AG20443 (cell line): ENCODE results near the gene LRRC47.

Source experiments
- DNase-seq: peaks from one replicate; pipeline ENCODE4 v3.0.0; 2012; ENCODE audit warnings: low spot score, mixed read lengths

LRRC47 gene

DNA sequence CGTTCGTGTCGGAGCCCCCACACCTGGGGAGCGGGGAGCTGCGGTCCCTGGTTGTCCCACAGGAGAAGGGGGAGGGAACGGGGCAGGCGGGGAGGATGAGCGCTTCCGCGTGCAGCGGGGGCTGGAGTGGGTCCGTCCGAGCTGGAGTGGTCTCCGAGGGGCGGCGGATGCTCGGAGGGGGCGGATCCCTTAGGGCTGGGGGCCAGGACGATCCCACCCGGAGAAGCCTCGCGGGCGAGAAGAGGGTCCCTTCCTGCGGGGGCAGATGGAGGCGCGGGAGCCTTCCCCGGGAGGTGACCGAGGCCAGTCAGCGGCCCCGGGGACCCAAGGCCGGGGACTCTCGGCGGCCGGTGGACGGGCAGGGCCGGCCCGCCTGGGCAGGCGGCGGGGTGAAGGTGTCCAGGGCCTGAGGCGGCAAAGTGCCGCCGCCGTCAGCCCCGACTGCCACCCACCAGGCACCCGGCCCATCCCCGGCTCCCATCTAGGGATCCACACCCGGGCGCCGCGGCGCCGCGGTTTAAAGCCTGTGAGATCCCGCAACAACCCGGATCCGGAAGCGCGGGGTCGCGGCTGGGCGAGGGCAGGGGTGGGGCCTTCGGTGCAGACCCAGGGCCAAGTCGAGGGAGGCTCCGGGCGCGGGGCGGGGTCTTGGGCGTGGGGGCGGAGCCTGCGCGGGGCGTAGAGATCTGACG, 49.3 kb downstream of the LRRC47 start:
- peak; percentile 97 for DNase-seq

DNA sequence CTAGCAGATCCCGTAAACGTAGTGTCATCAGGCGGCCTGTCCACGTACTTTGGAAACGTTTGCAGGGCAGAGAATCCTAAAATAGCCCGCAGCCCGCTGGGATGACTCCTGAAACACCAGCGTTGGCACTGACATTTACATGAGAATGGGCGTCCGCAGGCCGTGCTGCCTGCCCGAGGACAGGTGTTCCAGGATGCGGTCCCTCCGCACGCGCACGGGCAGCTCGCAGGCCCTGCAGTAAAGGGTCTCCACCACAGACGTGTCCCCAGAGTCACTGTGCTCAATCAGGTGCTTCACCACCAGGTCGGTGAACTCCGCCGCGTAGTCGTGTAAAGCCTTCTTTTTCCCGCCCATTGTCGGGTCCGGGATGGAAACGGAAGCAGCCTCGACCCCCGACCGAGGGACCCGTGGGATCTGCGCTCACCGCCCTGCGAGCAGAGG, 49.9 kb downstream of the LRRC47 start:
- no peak for DNase-seq

DNA sequence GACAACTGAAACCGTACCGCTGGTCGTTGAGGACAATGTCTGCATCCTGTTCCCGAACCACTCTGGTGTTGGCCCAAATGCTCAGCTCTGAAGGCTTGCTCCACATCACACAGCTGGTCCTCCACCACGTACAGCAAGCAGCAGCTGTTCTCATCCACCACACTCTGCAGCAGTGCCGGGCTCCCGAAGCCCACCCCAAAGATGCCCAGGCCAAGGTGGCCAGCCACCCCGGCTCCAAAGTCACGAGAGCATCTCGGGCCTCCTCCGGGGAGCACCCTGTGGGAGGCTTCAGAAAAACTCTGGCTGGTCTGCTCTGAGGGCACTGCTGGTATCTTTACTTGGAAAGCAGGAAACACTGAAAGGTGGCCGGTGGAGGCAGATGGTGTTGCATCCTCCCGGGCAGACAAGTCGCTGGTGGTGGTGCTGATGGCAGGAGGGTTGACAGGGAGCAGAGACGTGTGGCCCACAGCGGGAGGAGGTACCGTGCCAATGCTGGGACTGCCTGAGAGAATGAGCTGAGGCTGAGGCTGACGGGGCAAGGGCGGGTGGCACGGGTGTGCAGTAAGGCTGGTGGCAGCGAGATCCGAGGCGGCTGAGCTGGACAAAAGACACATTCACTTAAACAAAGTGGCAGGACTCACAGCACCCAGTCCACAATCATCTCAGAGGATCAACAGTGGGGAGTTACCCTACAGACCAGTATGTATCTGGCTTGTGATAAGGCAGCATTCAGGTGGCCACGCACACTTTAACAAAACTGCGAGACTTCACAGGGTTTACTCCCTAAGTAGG, 50.5 kb downstream of the LRRC47 start:
- no peak for DNase-seq

DNA sequence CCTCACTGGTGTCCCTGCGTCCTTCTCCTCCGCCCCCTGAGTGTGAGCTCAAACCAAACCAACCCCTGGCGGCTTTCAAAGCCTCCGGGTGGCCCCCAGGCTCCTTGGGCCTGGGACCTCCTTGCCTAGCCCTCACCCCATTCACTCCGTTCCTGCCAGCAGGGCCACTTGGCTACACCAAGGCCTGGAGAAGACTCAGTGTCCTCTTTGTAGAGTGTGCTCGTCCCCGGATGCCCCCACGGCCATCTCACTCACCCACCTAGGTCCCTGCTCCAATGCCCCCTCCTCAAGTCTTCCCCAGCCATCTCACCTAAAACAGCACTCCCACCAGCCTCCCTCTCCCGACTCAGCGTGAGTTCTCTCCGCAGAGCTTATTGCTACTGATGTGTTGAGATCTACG, 51.2 kb downstream of the LRRC47 start:
- no peak for DNase-seq

DNA sequence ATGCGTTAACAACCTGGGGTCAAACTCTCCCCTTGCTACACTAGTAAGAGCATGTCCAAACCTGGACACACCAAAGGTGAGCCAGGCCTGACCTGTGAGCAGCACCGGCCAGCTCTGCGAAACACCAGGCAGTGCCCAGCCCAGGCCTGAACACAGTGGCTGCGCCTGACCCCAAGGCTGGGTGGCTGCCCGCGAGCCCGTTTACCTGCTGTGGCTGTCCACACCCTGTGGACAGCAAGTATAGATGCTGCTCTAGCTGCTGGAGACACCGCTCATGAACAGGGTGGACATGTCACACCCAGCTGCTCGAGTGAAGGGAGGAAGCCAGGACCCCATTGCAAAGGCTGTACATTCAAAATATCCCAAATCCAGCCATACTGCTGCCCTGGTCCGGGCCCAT, 51.7 kb downstream of the LRRC47 start:
- no peak for DNase-seq

DNA sequence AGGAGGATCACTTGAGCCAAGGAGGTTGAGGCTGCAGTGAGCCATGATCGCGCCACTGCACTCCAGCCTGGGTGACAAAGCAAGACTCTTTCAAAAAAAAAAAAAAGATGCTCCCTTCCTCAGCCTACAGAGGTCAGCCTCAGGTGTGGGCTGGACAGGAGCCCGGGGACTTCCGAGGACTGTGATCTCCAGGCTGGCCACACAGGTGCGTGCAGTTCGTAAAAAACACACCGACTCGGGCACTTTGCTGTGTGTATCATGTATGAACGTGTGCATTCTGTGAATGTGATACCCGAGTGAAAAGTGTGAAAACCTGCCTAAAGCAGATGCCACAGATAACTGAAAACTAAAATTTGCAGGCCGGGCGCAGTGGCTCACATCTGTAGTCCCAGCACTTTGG, 52.5 kb downstream of the LRRC47 start:
- DNase-seq, result no peak

DNA sequence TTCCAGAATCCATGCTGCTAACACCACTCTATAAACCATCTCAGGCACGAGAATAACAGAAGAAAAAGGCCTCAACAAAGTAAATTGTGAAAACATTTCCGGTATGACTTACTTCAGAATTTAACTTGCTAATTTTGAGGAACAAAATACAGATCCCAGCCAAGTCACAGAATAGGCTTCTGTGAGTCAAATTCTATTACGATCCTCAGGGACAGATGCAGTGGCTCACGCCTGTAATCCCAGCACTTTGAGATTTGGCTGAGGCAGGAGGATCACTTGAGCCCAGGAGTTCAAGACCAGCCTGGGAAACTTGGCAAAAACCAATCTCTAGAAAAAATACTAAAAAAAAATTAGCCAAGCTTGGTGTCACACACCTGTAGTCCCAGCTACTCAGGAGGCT, 52.9 kb downstream of the LRRC47 start:
- no peak for DNase-seq

DNA sequence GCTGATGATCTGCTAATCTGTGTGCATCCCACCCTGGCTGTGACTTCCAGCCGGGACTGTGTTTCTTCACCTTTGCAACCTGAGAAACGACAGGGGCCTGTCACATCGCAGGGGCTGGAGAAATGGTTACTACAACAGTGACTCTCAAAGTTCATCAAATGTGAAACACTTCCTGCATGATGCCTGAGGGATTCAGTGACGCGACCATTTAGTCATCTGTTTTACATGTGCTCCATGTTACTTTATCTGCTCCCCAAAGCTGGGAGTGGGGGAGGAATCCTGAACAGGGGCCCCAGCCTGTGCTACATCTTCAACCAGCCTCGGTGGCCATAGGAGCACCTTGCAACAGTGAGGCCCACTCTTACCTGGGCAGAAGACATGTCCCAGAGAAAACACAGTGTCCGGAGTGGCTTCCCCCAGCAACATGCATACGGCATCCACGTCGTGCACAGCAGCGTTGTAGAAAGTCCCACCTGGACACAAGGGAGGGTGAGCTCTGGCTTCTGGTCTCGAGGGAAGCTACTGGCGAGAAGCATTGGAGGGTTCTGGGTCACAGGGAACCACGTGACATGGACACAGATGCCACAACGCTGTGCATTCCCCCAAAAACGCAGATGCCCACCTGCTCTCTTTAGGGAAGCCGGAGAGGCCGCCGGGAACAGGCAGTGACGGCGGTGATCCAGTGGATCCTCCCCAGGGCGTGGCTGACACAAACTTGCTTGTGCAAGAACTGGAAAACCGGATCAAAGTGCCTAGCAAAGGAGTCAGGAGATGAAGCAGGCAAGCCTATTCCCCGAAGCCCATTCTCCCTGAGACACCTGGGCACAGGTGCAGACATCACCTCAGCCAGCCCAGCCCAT, 53.6 kb downstream of the LRRC47 start:
- no peak for DNase-seq

DNA sequence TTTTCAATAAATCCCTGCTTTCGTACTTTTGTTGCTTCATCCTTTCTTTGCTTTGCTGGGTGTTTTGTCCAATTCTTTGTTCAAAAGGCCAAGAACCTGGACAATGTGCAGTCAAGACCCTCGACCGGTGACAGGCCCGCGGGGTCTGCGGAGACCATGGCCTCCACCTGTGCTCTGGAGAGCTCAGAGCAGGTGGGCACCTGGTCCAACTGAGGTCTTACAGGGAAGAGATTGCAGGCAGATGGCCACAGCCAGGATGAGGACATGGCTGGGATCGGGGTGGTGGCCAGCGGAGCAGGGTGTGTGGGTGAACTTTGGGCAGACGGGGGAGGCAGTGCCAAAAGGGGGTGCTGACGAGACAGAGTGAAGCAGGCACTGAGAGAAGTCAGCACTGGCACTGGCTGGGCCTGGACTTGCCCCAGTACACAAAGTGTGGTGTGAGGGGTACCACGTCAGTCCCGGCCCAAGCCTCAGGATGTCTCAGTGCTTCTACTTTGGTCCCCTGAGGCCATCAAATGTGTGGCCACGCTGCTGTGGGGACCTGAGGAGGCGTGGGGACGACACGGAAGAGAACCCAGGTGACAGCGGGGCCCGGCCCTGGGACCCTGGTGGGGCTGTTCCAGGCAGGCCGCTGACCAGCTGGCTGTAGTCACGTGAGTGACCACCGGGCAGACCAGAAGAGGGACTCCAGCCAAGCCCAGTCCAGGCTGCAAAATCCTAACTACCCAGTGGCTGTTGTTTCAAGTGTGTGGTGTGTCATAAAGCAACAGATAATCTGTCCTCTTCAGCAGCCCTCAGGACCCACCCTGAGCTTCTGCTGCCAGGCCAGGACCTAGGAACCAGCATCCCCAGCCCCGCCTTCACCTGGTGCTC, 54.5 kb downstream of the LRRC47 start:
- DNase-seq, result no peak

DNA sequence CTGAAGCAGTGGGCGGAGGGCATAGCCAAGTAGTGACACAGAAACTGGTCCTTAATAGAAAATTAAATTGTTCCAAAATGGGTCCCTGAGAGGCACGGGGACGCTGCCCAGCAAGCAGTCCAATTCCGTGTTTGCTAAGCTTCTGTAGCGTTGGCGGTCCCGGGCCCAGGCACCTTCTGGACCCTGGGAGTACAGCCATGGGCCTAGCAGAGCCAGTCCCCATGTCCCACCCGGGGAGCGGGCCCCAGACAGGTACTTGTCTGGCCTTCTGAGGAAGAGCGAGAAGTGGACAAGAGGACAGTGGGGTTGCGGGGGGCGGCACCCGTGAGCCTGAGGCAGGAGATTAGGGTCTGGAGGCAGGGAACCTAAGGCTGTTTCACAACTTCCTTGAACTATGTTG, 55.5 kb downstream of the LRRC47 start:
- DNase-seq, result no peak

DNA sequence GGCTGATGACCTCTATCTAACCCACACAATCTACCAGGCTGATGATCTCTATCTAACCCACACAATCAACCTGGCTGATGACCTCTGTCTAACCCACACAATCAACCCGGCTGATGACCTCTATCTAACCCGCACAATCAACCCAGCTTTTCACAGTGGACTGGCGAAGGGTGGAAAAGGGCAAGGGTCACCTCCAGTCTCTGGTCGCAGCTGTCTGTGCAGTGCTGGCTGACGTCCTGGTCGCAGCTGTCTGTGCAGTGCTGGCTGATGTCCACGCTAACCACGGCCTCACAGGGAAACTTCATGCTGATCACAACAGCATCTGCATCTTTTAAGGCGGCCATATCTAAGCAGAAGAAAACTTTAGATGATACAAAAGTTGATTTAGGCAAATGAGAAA, 56.3 kb downstream of the LRRC47 start:
- no peak for DNase-seq

DNA sequence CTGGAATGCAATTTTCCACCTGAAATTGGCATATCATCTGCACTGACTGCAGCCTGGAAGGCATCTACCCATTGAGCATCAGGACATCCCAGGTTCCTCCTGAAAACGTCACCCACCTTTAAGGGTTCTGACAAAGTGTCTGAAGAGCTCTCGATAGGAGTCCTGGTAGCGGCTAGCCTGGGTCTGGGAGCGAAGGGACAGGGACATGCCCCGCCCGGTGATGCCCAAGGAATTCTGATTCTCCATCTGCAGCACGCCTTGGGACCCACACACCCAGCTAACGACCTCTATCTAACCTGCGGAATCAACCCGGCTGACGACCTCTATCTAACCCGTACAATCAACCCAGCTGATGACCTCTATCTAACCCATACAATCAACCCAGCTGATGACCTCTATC, 57.4 kb downstream of the LRRC47 start:
- DNase-seq, result no peak

DNA sequence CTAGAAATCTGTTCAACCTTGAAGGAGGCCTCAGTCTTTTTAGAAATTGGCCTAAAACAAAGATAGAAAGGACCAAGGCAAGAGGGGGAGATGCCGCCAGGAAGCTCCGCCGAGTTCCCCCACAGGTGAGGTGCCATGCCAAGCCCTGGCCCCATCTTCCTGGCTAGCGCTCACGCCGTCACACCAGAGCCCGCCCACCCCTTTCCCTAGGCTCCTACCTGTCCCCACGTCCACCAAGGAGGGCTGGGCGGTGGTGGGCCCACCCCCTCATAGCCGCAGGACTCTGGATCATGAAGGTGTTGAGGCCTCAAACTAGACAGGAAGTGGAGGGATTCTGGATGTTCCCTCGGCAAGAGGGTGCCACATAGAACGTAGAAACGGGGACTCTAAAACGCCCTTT, 59.6 kb downstream of the LRRC47 start:
- no peak for DNase-seq

DNA sequence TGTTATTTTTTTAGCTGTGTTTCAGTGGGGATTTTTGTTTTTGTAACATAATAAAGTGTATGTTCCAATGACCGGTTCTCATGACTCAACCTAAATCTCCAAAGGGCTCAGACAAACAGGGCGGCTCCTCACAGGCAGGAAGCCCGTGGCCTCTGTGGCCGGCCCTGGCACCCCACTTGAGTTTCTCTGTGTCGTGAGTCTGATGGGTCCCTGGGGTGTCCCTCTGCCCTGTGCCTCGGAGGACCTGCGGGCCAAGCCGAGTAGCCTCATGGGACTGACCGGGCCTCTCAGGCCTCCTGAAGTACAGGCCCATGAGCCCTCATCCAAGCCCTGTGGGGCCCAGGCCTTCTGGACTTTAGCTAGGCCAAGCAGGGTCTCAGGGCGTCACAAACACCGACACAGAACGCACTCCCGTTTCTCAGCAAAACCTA, 60.2 kb downstream of the LRRC47 start:
- DNase-seq, result no peak

DNA sequence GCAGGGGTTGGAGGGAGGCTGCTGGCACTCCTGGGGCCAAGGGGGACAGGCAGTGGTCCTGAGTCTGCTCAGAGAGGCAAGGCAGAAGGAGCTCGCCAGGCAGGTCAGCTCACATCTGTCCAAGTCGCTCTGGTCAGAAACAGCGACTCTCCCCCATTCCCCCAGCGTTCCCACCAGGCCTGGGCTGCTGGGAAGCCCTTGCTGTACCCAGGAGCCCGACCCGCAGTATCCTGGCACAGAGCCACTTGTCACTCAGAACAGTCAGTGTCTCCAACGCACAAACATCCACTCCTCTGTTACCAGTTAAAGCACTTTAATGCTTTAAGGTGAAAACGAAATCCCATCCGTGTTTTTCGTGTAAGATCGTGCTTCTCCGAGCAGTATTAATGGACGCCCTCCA, 60.6 kb downstream of the LRRC47 start:
- no peak for DNase-seq

DNA sequence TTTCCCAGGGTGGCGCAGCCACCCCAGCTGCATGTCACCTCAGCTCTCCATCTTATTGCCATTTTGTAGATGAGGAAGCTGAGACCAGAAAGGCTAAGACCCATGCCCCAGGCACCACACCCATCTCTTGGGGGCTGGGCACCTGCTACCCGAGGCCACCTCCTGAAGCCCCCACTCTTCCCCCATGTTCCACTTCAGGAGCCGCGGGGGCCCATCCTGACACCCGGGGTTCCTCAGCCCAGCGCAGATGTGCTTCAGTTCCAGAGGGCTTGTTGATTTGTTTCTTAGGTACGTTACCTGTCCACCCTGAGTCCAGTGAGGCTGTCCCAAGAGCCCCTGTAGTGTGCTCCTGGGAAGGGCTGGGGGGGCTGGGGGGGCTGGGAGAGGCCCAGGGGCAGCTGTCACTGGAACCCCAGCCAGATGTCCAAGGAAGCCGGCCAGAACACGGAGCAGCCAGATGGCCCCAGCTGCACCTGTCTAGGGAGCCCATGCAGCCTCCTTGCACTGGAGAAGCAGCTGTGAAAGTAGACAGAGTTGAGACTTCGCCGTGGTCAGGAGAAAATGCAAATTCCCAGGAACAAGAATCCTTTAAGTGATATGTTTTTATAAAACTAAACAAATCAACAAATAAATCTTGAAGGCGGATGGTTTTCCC, 61.1 kb downstream of the LRRC47 start:
- no peak for DNase-seq

DNA sequence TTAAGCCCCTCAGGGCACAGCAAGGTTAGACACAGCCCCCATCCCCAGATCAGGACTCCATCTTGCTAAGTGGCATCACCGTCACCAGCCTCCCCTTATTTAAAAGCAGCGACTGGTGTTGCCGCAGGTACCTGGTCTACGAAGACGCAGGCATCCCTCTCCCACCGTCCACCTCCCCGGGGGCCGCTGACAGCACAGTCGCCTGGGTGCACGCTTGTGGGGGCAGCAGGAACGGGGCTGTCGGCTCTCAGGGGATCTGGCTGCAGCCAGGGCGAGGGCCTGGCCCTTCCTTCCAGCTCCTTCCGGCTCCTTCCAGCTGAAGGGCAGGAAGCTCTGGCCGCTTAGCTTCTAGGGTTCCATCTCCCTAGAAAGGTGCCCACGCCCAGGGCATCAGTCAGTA, 61.7 kb downstream of the LRRC47 start:
- no peak for DNase-seq

DNA sequence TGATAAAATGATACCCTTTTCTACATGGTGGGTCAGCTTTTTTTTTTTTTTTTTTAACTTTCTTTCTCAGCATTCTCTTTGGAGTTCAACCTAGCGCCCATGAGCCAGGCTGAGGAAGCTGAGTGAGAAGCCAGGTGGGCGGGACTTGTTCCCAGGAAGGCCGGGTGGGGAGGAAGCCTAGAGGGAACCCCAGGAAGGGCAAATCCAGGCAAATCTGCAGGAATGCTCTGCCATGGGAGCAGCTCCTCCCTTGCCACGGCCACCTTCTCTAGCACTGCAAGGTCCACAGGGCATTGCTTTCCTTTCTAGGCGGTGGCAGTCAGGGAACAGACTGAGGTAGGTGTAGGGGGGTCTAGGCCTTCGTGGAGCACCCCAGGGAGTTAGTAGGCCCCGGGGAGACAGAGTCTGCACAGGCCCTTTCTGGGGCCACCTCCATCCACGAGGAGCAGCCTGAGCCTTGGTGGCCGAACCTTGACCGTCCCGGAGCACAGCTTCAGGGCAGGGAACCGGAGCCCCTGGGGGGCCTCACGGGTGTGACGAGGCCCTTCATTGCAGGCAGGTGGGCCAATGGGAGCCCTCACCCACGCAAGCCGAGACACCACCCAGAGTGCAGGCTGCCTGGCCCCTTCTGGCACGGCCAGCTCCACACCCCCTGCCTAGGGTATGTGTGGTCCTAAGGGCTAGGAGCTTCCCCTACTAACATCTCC, 62.3 kb downstream of the LRRC47 start:
- no peak for DNase-seq

DNA sequence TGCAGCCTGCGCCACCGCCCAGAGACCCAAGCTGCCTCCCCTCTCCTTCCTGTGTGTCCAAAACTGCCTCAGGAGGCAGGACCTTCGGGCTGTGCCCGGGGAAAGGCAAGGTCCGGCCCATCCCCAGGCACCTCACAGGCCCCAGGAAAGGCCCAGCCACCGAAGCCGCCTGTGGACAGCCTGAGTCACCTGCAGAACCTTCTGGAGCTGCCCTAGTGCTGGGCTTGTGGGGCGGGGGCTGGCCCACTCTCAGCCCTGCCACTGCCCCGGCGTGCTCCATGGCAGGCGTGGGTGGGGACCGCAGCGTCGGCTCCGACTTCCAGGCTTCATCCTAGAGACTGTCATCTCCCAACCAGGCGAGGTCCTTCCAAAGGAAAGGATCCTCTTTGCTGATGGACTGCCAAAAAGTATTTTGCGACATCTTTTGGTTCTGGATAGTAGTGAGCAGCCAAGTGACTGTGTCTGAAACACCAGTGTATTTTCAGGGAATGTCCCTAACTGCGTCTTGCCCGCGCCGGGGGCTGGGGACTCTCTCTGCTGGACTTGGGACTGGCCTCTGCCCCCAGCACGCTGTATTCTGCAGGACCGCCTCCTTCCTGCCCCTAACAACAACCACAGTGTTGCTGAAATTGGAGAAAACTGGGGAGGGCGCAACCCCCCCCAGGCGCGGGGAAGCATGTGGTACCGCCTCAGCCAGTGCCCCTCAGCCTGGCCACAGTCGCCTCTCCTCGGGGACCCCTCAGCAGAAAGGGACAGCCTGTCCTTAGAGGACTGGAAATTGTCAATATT, 63.0 kb downstream of the LRRC47 start:
- no peak for DNase-seq
